GM12878 (cell line): ENCODE data around the gene C5orf46. TPM values are rescaled to one million over a fixed set of nuclear protein-coding genes. Genes with fewer than 3 reads are reported as not detected.

Experiments used
- ATAC-seq: fragments of 200-7000 bp; cut with Tn5 transposase; 3 replicates; pipeline ENCODE4 v1.9.1; 2020; ENCODE audit warnings: mild to moderate bottlenecking, moderate library complexity
- BruUV-seq: library from RNA; stranded (reverse); fragments of 400-500 nt; replicated peaks from 2 replicates; lab custom pipeline; 2021; lab: Mats Ljungman, UMichigan
- CTCF ChIA-PET: fragments of 300-600 bp; sonication (Branson Sonifier 250); formaldehyde crosslinking; extraction: SDS; loops from one replicate; lab custom pipeline; 2021; ENCODE audit warnings: inconsistent platforms; lab: Yijun Ruan, JAX
- POLR2A ChIA-PET: fragments of 350-600 bp; formaldehyde crosslinking; extraction: SDS; loops from one replicate; lab custom pipeline; 2021; ENCODE audit warnings: inconsistent platforms; lab: Charles Lee
- RAD21 ChIA-PET: fragments of 300-600 bp; sonication (Branson Sonifier 250); formaldehyde crosslinking; loops from one replicate; lab custom pipeline; 2023; ENCODE audit warnings: antibody characterized with exemption; ENCODE audit not compliant: unreplicated experiment; lab: Charles Lee
- SMC1A ChIA-PET: fragments of 300-600 bp; sonication (Branson Sonifier 250); formaldehyde crosslinking; loops from one replicate; lab custom pipeline; 2023; ENCODE audit not compliant: unreplicated experiment, uncharacterized antibody; lab: Charles Lee
- DNase-seq: peaks from one replicate; pipeline ENCODE4 v3.0.0-alpha.2; 2011; ENCODE audit warnings: low read depth, low spot score
- FAIRE-seq: peaks from 3 replicates; lab custom pipeline; 2011; peaks lifted over from hg19 to GRCh38; lab: Jason Lieb, UNC
- H2AFZ ChIP-seq: 2 replicates; pipeline ENCODE4 v1.6.0; 2011; ENCODE audit warnings: low read depth, low read length, control low read depth; ENCODE audit not compliant: control insufficient read depth
- H3K27ac ChIP-seq: 2 replicates; pipeline ENCODE4 v1.5.1; 2011; ENCODE audit warnings: control low read depth; ENCODE audit not compliant: control insufficient read depth, insufficient read depth
- H3K27me3 ChIP-seq, 2 experiments: replicated peaks in 1 of 2; 2 replicates each; pipeline versions ENCODE4 v1.6.0 to v1.6.1; 2011; ENCODE audit warnings: low read length in 1 of 2; ENCODE audit not compliant: control insufficient read depth in 2 of 2, insufficient read depth in 2 of 2
- H3K36me3 ChIP-seq, 2 experiments: 2 replicates each; pipeline ENCODE4 v1.5.1; 2011; ENCODE audit warnings: low read length in 1 of 2; ENCODE audit not compliant: control insufficient read depth in 2 of 2, insufficient read depth in 2 of 2
- H3K4me1 ChIP-seq: 2 replicates; pipeline ENCODE4 v1.6.1; 2011; ENCODE audit warnings: mild to moderate bottlenecking, low read length, moderate library complexity, mixed read lengths; ENCODE audit not compliant: control insufficient read depth, insufficient read depth
- H3K4me2 ChIP-seq: 2 replicates; pipeline ENCODE4 v1.6.0; 2011; ENCODE audit warnings: control low read depth; ENCODE audit not compliant: control insufficient read depth, insufficient read depth
- H3K4me3 ChIP-seq: fragments of 200-600 bp; sonication (generic); 2 replicates; pipeline ENCODE4 v1.5.1; 2016
- H3K79me2 ChIP-seq: 2 replicates; pipeline ENCODE4 v1.6.0; 2011; ENCODE audit warnings: low read length; ENCODE audit not compliant: control insufficient read depth, insufficient read depth
- H3K9ac ChIP-seq: 2 replicates; pipeline ENCODE4 v1.8.0; 2011; ENCODE audit warnings: low read length, control low read depth, mixed read lengths; ENCODE audit not compliant: control insufficient read depth, insufficient read depth
- H3K9me3 ChIP-seq: replicated peaks from 3 replicates; pipeline ENCODE4 v1.5.1; 2011; ENCODE audit warnings: mild to moderate bottlenecking, low read length; ENCODE audit not compliant: control insufficient read depth, insufficient read depth
- H4K20me1 ChIP-seq: 2 replicates; pipeline ENCODE4 v1.6.0; 2011; ENCODE audit not compliant: control insufficient read depth, insufficient read depth
- EED ChIP-seq: sonication (generic); IDR thresholded peaks from 2 replicates; pipeline ENCODE4 v1.6.1; 2016; ENCODE audit warnings: antibody characterized with exemption, low read depth
- IKZF1 ChIP-seq: fragments of 450-650 bp; conservative IDR thresholded peaks from 2 replicates; pipeline ENCODE4 v1.6.1; 2017; ENCODE audit warnings: antibody characterized with exemption, mild to moderate bottlenecking
- NFIC ChIP-seq: IDR thresholded peaks from 2 replicates; pipeline ENCODE4 v1.6.1; 2012; ENCODE audit warnings: low read depth, mild to moderate bottlenecking, inconsistent platforms, low read length, moderate library complexity
- NFYA ChIP-seq: IDR thresholded peaks from 2 replicates; pipeline ENCODE4 v1.6.1; 2011; ENCODE audit warnings: low read depth, mild to moderate bottlenecking, low read length, improper control_type of control experiment, borderline replicate concordance
- NRF1 ChIP-seq: conservative IDR thresholded peaks from 2 replicates; pipeline ENCODE4 v1.6.1; 2011; ENCODE audit warnings: mild to moderate bottlenecking, low read depth, low read length, improper control_type of control experiment
- PAX5 ChIP-seq: IDR thresholded peaks from 2 replicates; pipeline ENCODE4 v1.6.1; 2011; ENCODE audit warnings: low read depth, low read length, borderline replicate concordance
- RBBP5 ChIP-seq: fragments of 200-600 bp; sonication (generic); conservative IDR thresholded peaks from 2 replicates; pipeline ENCODE4 v1.6.1; 2016
- SIX5 ChIP-seq: IDR thresholded peaks from 2 replicates; pipeline ENCODE4 v1.6.1; 2011; ENCODE audit warnings: mild to moderate bottlenecking, low read depth, low read length, moderate library complexity; ENCODE audit not compliant: severe bottlenecking
- TARDBP ChIP-seq: IDR thresholded peaks from 2 replicates; pipeline ENCODE4 v1.6.1; 2016; ENCODE audit warnings: borderline replicate concordance
- TBL1XR1 ChIP-seq: IDR thresholded peaks from 2 replicates; pipeline ENCODE4 v1.6.1; 2012; ENCODE audit warnings: low read depth, low read length, improper control_type of control experiment
- ZNF207 ChIP-seq: fragments of 450-650 bp; IDR thresholded peaks from 2 replicates; pipeline ENCODE4 v1.6.1; 2014; ENCODE audit warnings: antibody characterized with exemption, mild to moderate bottlenecking, borderline replicate concordance
- ZNF622 ChIP-seq: fragments of 450-650 bp; IDR thresholded peaks from 2 replicates; pipeline ENCODE4 v1.6.1; 2017; ENCODE audit warnings: mild to moderate bottlenecking, inconsistent platforms
- WGBS: methylation state at CpG from one replicate; pipeline ENCODE4 v1.1.6; 2016; ENCODE audit warnings: low lambda C conversion rate; ENCODE audit not compliant: insufficient replicate concordance, insufficient coverage; ENCODE audit errors: missing lambda C conversion rate; 5-methylcytosine and 5-hydroxymethylcytosine counted together
- in situ Hi-C: fragments of 300-500 bp; cut with MboI; formaldehyde crosslinking; loops from 9 replicates; pipeline ENCODE4 v1.14.3; 2018; ENCODE audit warnings: mixed read lengths
- intact Hi-C: fragments of 100-400 bp; cut with micrococcal nuclease; formaldehyde crosslinking; loops from one replicate; pipeline ENCODE4 v1.14.2; 2022; ENCODE audit not compliant: unreplicated experiment
- polyA plus RNA-seq, 11 experiments: library from polyadenylated mRNA; depleted of rRNA in 4 of 11; unstranded in 6 of 11; stranded (reverse) in 5 of 11; fragments of >200 nt; fragmentation: Nextera tagmentation in 4 of 11; fragmentation: Illumina TruSeq in 1 of 11; extraction: Ambion mirVana in 4 of 11; extraction: Trizol in 1 of 11; gene quantifications; 1 replicate in 1 of 11; 2 replicates in 10 of 11; pipeline versions ENCODE4 v1.2.1 to v1.2.3, GENCODE V29; 2011 to 2016; ENCODE audit warnings: inconsistent platforms in 2 of 11, missing spikeins in 2 of 11, low read depth in 1 of 11
- total RNA-seq, 4 experiments: library from RNA; depleted of rRNA in 3 of 4; stranded (reverse); fragments of >200 nt in 3 of 4; fragmentation: Illumina TruSeq in 1 of 4; extraction: Trizol in 1 of 4; gene quantifications; 2 replicates each; pipeline versions ENCODE4 v1.2.1 to v1.2.3, GENCODE V29; 2013 to 2021
- TF ChIP-seq, protein P1 (sequence below): fragments of 450-650 bp; IDR thresholded peaks from 2 replicates; pipeline ENCODE4 v1.6.1; 2017; ENCODE audit warnings: mild to moderate bottlenecking
- TF ChIP-seq, protein P2 (sequence below): fragments of 450-650 bp; IDR thresholded peaks from 2 replicates; pipeline ENCODE4 v1.6.1; 2017; ENCODE audit warnings: mild to moderate bottlenecking, low read depth, inconsistent platforms; ENCODE audit not compliant: poor library complexity, severe bottlenecking
- TF ChIP-seq, protein P3 (sequence below): IDR thresholded peaks from 2 replicates; pipeline ENCODE4 v1.6.1; 2012; ENCODE audit warnings: low read depth, low read length, improper control_type of control experiment

Gene C5orf46
- total and polyA plus RNA-seq, 10 of the 15 experiments (the other 5 are each of a cell fraction or from before 2014, with no cell fraction given) = not detected

DNA sequence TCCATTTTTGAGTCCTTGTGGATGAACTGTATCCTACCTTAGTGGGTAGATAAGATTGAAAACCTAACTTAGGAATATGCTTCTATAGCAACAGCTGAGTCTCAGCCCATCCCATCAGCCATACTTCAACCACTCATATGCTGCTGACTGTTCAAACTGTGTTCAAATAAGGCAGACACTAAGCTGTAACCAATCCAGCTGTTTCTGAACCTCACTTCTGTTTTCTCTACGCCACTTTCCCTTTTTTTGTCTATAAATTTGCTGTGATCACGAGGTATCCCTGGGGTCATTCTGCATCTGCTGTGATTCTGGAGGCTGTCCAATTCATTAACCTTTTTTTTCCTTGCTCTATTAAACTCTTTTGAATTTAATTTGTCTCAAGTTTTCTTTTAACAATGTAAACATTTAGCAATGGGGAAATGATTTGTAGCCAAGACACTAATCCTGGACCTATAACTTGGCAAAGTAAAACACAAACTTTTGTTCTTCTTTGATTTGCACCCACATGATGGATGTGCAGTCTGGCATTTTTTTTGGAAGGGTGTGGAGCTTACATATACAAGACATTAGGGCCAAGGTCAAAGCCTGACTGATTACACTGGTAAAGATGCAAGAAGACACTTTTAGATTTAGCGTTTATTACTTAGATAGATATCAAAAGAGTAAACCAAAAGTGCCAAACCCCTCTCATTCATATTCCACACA is 42.7 kb downstream of the C5orf46 start:
- H3K9ac ChIP-seq = no peak overlapping the region
- no peaks in the 10 kb centered on the region for H3K9me3 ChIP-seq
- FAIRE-seq (no peak), DNase-seq (no peak), ATAC-seq (no peak)
- no peaks in the 10 kb centered on the region for H3K79me2 ChIP-seq
- BruUV-seq = no TSS peak
- no peak overlapping the region for H2AFZ ChIP-seq
- ChIA-PET POLR2A (no interaction called here), CTCF (no interaction called here), RAD21 (no interaction called here), SMC1A (no interaction called here)
- H4K20me1 ChIP-seq = no peaks in the 10 kb centered on the region
- intact Hi-C loops (no loop called here), in situ Hi-C loops (no loop called here)
- no peaks in the 10 kb centered on the region for H3K4me1 ChIP-seq
- no peaks in the 10 kb centered on the region for H3K36me3 ChIP-seq
- H3K4me2 ChIP-seq = no peak overlapping the region
- no peak overlapping the region for H3K4me3 ChIP-seq
- no peaks in the 10 kb centered on the region for H3K27me3 ChIP-seq
- no peak overlapping the region for H3K27ac ChIP-seq
- 44% methylated on average over 3 of the region's 3 CpGs for WGBS
- TF ChIP-seq ZNF622 = no peak
- TF ChIP-seq, protein P1, sequence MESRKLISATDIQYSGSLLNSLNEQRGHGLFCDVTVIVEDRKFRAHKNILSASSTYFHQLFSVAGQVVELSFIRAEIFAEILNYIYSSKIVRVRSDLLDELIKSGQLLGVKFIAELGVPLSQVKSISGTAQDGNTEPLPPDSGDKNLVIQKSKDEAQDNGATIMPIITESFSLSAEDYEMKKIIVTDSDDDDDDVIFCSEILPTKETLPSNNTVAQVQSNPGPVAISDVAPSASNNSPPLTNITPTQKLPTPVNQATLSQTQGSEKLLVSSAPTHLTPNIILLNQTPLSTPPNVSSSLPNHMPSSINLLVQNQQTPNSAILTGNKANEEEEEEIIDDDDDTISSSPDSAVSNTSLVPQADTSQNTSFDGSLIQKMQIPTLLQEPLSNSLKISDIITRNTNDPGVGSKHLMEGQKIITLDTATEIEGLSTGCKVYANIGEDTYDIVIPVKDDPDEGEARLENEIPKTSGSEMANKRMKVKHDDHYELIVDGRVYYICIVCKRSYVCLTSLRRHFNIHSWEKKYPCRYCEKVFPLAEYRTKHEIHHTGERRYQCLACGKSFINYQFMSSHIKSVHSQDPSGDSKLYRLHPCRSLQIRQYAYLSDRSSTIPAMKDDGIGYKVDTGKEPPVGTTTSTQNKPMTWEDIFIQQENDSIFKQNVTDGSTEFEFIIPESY = no peak
- TF ChIP-seq, protein P2, sequence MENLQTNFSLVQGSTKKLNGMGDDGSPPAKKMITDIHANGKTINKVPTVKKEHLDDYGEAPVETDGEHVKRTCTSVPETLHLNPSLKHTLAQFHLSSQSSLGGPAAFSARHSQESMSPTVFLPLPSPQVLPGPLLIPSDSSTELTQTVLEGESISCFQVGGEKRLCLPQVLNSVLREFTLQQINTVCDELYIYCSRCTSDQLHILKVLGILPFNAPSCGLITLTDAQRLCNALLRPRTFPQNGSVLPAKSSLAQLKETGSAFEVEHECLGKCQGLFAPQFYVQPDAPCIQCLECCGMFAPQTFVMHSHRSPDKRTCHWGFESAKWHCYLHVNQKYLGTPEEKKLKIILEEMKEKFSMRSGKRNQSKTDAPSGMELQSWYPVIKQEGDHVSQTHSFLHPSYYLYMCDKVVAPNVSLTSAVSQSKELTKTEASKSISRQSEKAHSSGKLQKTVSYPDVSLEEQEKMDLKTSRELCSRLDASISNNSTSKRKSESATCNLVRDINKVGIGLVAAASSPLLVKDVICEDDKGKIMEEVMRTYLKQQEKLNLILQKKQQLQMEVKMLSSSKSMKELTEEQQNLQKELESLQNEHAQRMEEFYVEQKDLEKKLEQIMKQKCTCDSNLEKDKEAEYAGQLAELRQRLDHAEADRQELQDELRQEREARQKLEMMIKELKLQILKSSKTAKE = no peak
- TF ChIP-seq EED = no peak
- no peak for TF ChIP-seq NRF1
- TF ChIP-seq RBBP5 = no peak
- TF ChIP-seq NFIC = no peak
- no peak for TF ChIP-seq TBL1XR1
- TF ChIP-seq SIX5 = no peak
- TF ChIP-seq IKZF1 = no peak
- TF ChIP-seq TARDBP = no peak
- TF ChIP-seq ZNF207 = no peak
- TF ChIP-seq, protein P3, sequence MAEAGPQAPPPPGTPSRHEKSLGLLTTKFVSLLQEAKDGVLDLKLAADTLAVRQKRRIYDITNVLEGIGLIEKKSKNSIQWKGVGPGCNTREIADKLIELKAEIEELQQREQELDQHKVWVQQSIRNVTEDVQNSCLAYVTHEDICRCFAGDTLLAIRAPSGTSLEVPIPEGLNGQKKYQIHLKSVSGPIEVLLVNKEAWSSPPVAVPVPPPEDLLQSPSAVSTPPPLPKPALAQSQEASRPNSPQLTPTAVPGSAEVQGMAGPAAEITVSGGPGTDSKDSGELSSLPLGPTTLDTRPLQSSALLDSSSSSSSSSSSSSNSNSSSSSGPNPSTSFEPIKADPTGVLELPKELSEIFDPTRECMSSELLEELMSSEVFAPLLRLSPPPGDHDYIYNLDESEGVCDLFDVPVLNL = no peak
- no peak for TF ChIP-seq PAX5
- TF ChIP-seq NFYA = no peak
